SK-N-SH treated with all-trans-retinoic acid at 6 μM for 48 hours (cell line): Measurements from ENCODE around the gene TRABD2B.

Experiments used
- ATAC-seq: fragments of 200-7000 bp; cut with Tn5 transposase; 3 replicates; pipeline ENCODE4 v1.9.1; 2020; ENCODE audit warnings: mild to moderate bottlenecking, moderate library complexity
- ARNTL ChIP-seq: fragments of 450-650 bp; formaldehyde crosslinking; IDR thresholded peaks from 2 replicates; pipeline ENCODE4 v1.5.0; 2020; ENCODE audit warnings: low read depth, mild to moderate bottlenecking, moderate library complexity, borderline replicate concordance
- CSRNP3 ChIP-seq: fragments of 250-450 bp; sonication (Bioruptor Pico); IDR thresholded peaks from 2 replicates; pipeline ENCODE4 v1.5.1; 2021; ENCODE audit warnings: mild to moderate bottlenecking, moderate library complexity
- ESRRG ChIP-seq: fragments of 250-450 bp; sonication (Bioruptor Pico); IDR thresholded peaks from 2 replicates; pipeline ENCODE4 v1.6.1; 2021; ENCODE audit warnings: mild to moderate bottlenecking
- GLIS3 ChIP-seq: fragments of 250-450 bp; sonication (Bioruptor Pico); IDR thresholded peaks from 2 replicates; pipeline ENCODE4 v1.5.0; 2020; ENCODE audit warnings: mild to moderate bottlenecking, moderate library complexity
- ISL1 ChIP-seq: fragments of 250-450 bp; sonication (Bioruptor Pico); IDR thresholded peaks from 2 replicates; pipeline ENCODE4 v2.1.2; 2022; ENCODE audit warnings: mild to moderate bottlenecking, moderate library complexity
- OSR1 ChIP-seq: fragments of 250-450 bp; sonication (Bioruptor Pico); IDR thresholded peaks from 2 replicates; pipeline ENCODE4 v1.8.0; 2022; ENCODE audit warnings: moderate library complexity, mild to moderate bottlenecking, inconsistent platforms
- POU6F1 ChIP-seq: fragments of 250-450 bp; sonication (Bioruptor Pico); IDR thresholded peaks from 2 replicates; pipeline ENCODE4 v1.8.0; 2021; ENCODE audit warnings: low read depth, mild to moderate bottlenecking, moderate library complexity, borderline replicate concordance
- PPARA ChIP-seq: fragments of 250-450 bp; sonication (Bioruptor Pico); IDR thresholded peaks from 2 replicates; pipeline ENCODE4 v1.5.0; 2020; ENCODE audit warnings: mild to moderate bottlenecking, borderline replicate concordance
- RARB ChIP-seq: fragments of 250-450 bp; sonication (Bioruptor Pico); IDR thresholded peaks from 2 replicates; pipeline ENCODE4 v1.8.0; 2021; ENCODE audit warnings: mild to moderate bottlenecking, moderate library complexity
- SNAI2 ChIP-seq: fragments of 250-450 bp; sonication (Bioruptor Pico); IDR thresholded peaks from 2 replicates; pipeline ENCODE4 v1.5.0; 2020; ENCODE audit warnings: mild to moderate bottlenecking, moderate library complexity
- TCF4 ChIP-seq: fragments of 250-450 bp; sonication (Bioruptor Pico); IDR thresholded peaks from 2 replicates; pipeline ENCODE4 v1.8.0; 2021; ENCODE audit warnings: mild to moderate bottlenecking, moderate library complexity, borderline replicate concordance
- TOX ChIP-seq: fragments of 250-450 bp; sonication (Bioruptor Pico); IDR thresholded peaks from 2 replicates; pipeline ENCODE4 v1.8.0; 2021; ENCODE audit warnings: mild to moderate bottlenecking, moderate library complexity, borderline replicate concordance
- ZC3H10 ChIP-seq: fragments of 250-450 bp; sonication (Bioruptor Pico); IDR thresholded peaks from 2 replicates; pipeline ENCODE4 v1.5.1; 2021; ENCODE audit warnings: mild to moderate bottlenecking, moderate library complexity
- ZNF565 ChIP-seq: fragments of 450-650 bp; formaldehyde crosslinking; conservative IDR thresholded peaks from 2 replicates; pipeline ENCODE4 v1.5.0; 2020; ENCODE audit warnings: low read depth, mild to moderate bottlenecking, moderate library complexity
- ZNF70 ChIP-seq: fragments of 450-650 bp; formaldehyde crosslinking; IDR thresholded peaks from 2 replicates; pipeline ENCODE4 v1.5.0; 2020; ENCODE audit warnings: mild to moderate bottlenecking, moderate library complexity
- ZNF8 ChIP-seq: fragments of 450-650 bp; formaldehyde crosslinking; IDR thresholded peaks from 2 replicates; pipeline ENCODE4 v1.5.0; 2020; ENCODE audit warnings: mild to moderate bottlenecking, moderate library complexity
- TF ChIP-seq, protein P1 (sequence below): fragments of 250-450 bp; sonication (Bioruptor Pico); IDR thresholded peaks from 2 replicates; pipeline ENCODE4 v1.5.0; 2020; ENCODE audit warnings: mild to moderate bottlenecking, moderate library complexity
- TF ChIP-seq, protein P2 (sequence below): fragments of 250-450 bp; sonication (Bioruptor Pico); IDR thresholded peaks from 2 replicates; pipeline ENCODE4 v1.5.1; 2020; ENCODE audit warnings: low read depth, mild to moderate bottlenecking, moderate library complexity
- TF ChIP-seq, protein P3 (sequence below): fragments of 250-450 bp; sonication (Bioruptor Pico); IDR thresholded peaks from 2 replicates; pipeline ENCODE4 v1.8.0; 2020; ENCODE audit warnings: mild to moderate bottlenecking, moderate library complexity, borderline replicate concordance

The TRABD2B gene

DNA sequence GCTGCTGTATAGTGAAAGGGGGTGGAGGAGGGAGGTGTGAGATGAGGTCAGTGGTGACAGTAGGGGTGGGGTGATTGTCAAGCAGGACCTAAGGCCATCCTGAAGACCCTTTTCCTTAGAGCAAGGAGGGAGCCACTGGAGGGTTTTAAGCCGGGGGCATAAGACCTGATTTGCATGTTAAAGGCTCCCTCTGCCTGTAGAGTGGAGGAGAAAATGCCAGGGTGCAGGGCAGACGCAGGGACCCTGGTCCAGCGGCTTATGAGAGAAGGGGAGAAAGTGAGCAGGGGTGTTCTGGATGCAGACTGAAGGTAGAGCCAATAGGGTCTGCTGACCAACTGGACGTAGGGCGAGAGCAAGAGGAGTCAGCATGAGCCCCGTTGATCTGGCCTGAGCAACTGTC lies 154.1 kb downstream of the TRABD2B start:
- no peak for TF ChIP-seq ZNF565 (CRISPR knock-in tag)
- no peak for TF ChIP-seq SNAI2
- TF ChIP-seq GLIS3: no peak
- TF ChIP-seq ISL1 (CRISPR knock-in tag): no peak
- TF ChIP-seq, protein P1, sequence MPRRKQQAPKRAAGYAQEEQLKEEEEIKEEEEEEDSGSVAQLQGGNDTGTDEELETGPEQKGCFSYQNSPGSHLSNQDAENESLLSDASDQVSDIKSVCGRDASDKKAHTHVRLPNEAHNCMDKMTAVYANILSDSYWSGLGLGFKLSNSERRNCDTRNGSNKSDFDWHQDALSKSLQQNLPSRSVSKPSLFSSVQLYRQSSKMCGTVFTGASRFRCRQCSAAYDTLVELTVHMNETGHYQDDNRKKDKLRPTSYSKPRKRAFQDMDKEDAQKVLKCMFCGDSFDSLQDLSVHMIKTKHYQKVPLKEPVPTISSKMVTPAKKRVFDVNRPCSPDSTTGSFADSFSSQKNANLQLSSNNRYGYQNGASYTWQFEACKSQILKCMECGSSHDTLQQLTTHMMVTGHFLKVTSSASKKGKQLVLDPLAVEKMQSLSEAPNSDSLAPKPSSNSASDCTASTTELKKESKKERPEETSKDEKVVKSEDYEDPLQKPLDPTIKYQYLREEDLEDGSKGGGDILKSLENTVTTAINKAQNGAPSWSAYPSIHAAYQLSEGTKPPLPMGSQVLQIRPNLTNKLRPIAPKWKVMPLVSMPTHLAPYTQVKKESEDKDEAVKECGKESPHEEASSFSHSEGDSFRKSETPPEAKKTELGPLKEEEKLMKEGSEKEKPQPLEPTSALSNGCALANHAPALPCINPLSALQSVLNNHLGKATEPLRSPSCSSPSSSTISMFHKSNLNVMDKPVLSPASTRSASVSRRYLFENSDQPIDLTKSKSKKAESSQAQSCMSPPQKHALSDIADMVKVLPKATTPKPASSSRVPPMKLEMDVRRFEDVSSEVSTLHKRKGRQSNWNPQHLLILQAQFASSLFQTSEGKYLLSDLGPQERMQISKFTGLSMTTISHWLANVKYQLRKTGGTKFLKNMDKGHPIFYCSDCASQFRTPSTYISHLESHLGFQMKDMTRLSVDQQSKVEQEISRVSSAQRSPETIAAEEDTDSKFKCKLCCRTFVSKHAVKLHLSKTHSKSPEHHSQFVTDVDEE (CRISPR knock-in tag): no peak
- TF ChIP-seq ZNF8 (CRISPR knock-in tag): no peak
- TF ChIP-seq, protein P2, sequence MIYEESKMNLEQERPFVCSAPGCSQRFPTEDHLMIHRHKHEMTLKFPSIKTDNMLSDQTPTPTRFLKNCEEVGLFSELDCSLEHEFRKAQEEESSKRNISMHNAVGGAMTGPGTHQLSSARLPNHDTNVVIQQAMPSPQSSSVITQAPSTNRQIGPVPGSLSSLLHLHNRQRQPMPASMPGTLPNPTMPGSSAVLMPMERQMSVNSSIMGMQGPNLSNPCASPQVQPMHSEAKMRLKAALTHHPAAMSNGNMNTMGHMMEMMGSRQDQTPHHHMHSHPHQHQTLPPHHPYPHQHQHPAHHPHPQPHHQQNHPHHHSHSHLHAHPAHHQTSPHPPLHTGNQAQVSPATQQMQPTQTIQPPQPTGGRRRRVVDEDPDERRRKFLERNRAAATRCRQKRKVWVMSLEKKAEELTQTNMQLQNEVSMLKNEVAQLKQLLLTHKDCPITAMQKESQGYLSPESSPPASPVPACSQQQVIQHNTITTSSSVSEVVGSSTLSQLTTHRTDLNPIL (CRISPR knock-in tag): no peak
- TF ChIP-seq PPARA (CRISPR knock-in tag): no peak
- no peak for ATAC-seq

DNA sequence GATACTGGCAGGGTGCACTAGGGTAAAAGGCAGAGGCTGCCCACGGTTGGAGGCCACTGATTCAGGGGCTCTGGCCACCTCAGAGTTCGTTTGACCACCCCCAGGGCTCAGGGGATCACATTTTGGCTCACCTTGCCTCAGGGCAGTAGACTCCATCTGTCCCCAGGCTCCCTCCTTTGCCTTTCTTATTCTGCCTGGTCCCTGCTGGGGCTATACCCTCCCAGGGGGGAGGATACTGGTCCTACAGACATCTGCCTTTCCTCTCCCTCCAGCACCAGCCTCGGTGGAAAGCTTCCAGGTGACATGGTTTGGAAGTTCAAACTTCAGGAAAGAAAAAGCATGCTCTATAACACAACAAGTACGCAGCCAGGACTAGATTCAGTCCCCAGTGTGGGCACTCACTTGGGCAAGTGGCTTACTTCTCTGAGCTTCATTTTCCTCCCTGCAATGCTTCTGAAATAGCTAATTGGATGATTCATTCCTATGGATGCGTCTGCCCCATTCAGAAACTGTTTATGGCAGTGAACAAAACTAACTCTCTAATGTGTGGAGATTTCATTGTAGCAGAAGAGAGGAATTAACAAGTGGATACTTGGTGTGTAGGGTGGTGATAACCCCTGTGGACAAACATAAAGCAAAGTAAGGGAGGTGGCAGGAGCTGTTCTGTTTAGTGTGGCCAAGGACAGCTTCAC lies 154.8 kb downstream of the TRABD2B start:
- no peak for ATAC-seq
- TF ChIP-seq POU6F1 (no peak), ZNF70 (CRISPR knock-in tag) (no peak), OSR1 (CRISPR knock-in tag) (no peak), ESRRG (CRISPR knock-in tag) (no peak), ISL1 (CRISPR knock-in tag) (no peak), SNAI2 (no peak), RARB (no peak), TOX (CRISPR knock-in tag) (no peak), GLIS3 (no peak), ZNF565 (CRISPR knock-in tag) (no peak), ARNTL (CRISPR knock-in tag) (no peak), TCF4 (CRISPR knock-in tag) (no peak), CSRNP3 (CRISPR knock-in tag) (no peak), ZC3H10 (no peak)
- TF ChIP-seq, protein P3, sequence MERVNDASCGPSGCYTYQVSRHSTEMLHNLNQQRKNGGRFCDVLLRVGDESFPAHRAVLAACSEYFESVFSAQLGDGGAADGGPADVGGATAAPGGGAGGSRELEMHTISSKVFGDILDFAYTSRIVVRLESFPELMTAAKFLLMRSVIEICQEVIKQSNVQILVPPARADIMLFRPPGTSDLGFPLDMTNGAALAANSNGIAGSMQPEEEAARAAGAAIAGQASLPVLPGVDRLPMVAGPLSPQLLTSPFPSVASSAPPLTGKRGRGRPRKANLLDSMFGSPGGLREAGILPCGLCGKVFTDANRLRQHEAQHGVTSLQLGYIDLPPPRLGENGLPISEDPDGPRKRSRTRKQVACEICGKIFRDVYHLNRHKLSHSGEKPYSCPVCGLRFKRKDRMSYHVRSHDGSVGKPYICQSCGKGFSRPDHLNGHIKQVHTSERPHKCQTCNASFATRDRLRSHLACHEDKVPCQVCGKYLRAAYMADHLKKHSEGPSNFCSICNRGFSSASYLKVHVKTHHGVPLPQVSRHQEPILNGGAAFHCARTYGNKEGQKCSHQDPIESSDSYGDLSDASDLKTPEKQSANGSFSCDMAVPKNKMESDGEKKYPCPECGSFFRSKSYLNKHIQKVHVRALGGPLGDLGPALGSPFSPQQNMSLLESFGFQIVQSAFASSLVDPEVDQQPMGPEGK (CRISPR knock-in tag): no peak
- TF ChIP-seq, protein P1 (CRISPR knock-in tag): no peak
